ENCODE results near the gene RIPOR3. TPM values are rescaled to one million over a fixed set of nuclear protein-coding genes. Genes with fewer than 3 reads are reported as not detected.

Gene RIPOR3
- total and polyA plus RNA-seq, 2 donors from 2014 or later = 10.5 to 14.6 TPM

- Histone ChIP-seq H3K27ac (ENCODE audit: low read depth in 2 of 2, low read length in 2 of 2) (no peak overlapping the region), H3K4me1 (ENCODE audit: control insufficient read depth in 2 of 3, insufficient read depth in 2 of 3, low read depth in 1 of 3, low read length in 3 of 3) (no peaks in the 10 kb centered on the region), H3K4me3 (ENCODE audit: low read length in 3 of 3) (no peak overlapping the region), H3K9ac (ENCODE audit: low read length in 3 of 3) (no peak overlapping the region), H3K9me3 (ENCODE audit: control insufficient read depth in 2 of 3, insufficient read depth in 1 of 3, low read length in 3 of 3) (no peaks in the 10 kb centered on the region), H3K27me3 (ENCODE audit: control insufficient read depth, insufficient read depth, low read length) (no peaks in the 10 kb centered on the region), H3K36me3 (ENCODE audit: control insufficient read depth in 2 of 3, insufficient read depth in 3 of 3, low read length in 3 of 3) (peaks cover 0 to 16% (median 0%) of the 10 kb centered on the region in 3 donors)
- intact Hi-C loops (cut with DNase I) = no loop called here
- no peak for TF ChIP-seq CTCF (IDR thresholded peaks at IDR 0.05; ENCODE audit: borderline replicate concordance, extremely low read depth, insufficient read depth)
- no peak for DNase-seq
- FAIRE-seq = no peak
Observed at GRCh38 chr20:50613438-50614169, 77.7 kb downstream of the RIPOR3 start.

- DNase-seq = no peak
- no peak for FAIRE-seq
- Histone ChIP-seq H3K27me3 (ENCODE audit: control insufficient read depth, insufficient read depth, low read length) (no peaks in the 10 kb centered on the region), H3K4me1 (ENCODE audit: control insufficient read depth in 2 of 3, insufficient read depth in 2 of 3, low read depth in 1 of 3, low read length in 3 of 3) (no peaks in the 10 kb centered on the region), H3K9me3 (ENCODE audit: control insufficient read depth in 2 of 3, insufficient read depth in 1 of 3, low read length in 3 of 3) (no peaks in the 10 kb centered on the region), H3K27ac (ENCODE audit: low read depth in 2 of 2, low read length in 2 of 2) (no peak overlapping the region), H3K4me3 (ENCODE audit: low read length in 3 of 3) (no peak overlapping the region), H3K36me3 (ENCODE audit: control insufficient read depth in 2 of 3, insufficient read depth in 3 of 3, low read length in 3 of 3) (peaks cover 0 to 13% (median 0%) of the 10 kb centered on the region in 3 donors), H3K9ac (ENCODE audit: low read length in 3 of 3) (no peak overlapping the region)
- TF ChIP-seq CTCF (IDR thresholded peaks at IDR 0.05; ENCODE audit: borderline replicate concordance, extremely low read depth, insufficient read depth) = no peak
- intact Hi-C loops (cut with DNase I) = no loop called here
Observed at GRCh38 chr20:50611128-50611810, 80.1 kb downstream of the RIPOR3 start.

DNA sequence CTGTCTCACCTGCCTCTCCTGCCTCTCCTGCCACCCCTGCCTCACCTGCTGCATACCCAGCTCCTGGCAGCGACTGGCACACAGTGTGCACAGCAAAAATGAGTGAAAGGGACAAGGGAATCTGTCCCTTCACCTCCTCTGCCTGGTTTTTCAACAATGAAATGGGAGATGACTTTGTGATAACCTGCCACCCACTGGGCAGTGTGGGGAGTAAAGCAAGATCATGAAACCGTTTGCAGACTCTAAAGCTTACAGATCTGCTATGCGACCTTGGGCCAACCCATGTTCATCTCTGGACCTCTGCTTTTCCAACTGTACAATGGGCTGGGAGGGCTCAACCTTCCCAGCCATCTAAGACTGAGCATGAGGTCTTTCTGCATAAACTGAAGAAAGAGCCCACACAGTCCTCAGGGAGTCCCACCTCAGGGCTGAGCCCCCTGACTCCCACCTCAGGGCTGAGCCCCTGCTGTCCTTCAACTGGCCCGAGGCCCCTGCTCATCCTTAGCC is 81.1 kb downstream of the RIPOR3 start:
- no peak overlapping the region for H3K4me3 ChIP-seq (ENCODE audit: low read length in 3 of 3)
- H3K36me3 ChIP-seq (ENCODE audit: control insufficient read depth in 2 of 3, insufficient read depth in 3 of 3, low read length in 3 of 3) = peaks cover 0 to 13% (median 0%) of the 10 kb centered on the region in 3 donors
- H3K27me3 ChIP-seq (ENCODE audit: control insufficient read depth, insufficient read depth, low read length) = no peaks in the 10 kb centered on the region
- H3K9me3 ChIP-seq (ENCODE audit: control insufficient read depth in 2 of 3, insufficient read depth in 1 of 3, low read length in 3 of 3) = no peaks in the 10 kb centered on the region
- FAIRE-seq = no peak
- intact Hi-C loops (cut with DNase I) = no loop called here
- H3K27ac ChIP-seq (ENCODE audit: low read depth in 2 of 2, low read length in 2 of 2) = no peak overlapping the region
- H3K9ac ChIP-seq (ENCODE audit: low read length in 3 of 3) = no peak overlapping the region
- DNase-seq = no peak
- TF ChIP-seq CTCF (IDR thresholded peaks at IDR 0.05; ENCODE audit: borderline replicate concordance, extremely low read depth, insufficient read depth) = no peak
- no peaks in the 10 kb centered on the region for H3K4me1 ChIP-seq (ENCODE audit: control insufficient read depth in 2 of 3, insufficient read depth in 2 of 3, low read depth in 1 of 3, low read length in 3 of 3)

All from kidney (tissue), 14 donors.